Stomach smooth muscle (tissue), 2 donors: ENCODE results near the gene CEP70.
"Not testable (repeated sequence)": the region's sequence is repeated elsewhere in the genome, so short reads cannot be mapped to it uniquely, and the experiment has no call there.

Source experiments
- H3K27ac ChIP-seq: one replicate; pipeline ENCODE4 v1.7.0; 2013; ENCODE audit warnings: mild to moderate bottlenecking, low read length, inconsistent platforms
- H3K27me3 ChIP-seq, 2 donors: one replicate each; pipeline ENCODE4 v1.7.0; 2013; ENCODE audit warnings: low read length in 2 of 2; ENCODE audit not compliant: insufficient read depth in 2 of 2, control insufficient read depth in 1 of 2
- H3K36me3 ChIP-seq, 2 donors: one replicate each; pipeline ENCODE4 v1.7.0; 2013; ENCODE audit warnings: low read length in 2 of 2; ENCODE audit not compliant: control insufficient read depth in 2 of 2, insufficient read depth in 2 of 2
- H3K4me1 ChIP-seq: one replicate; pipeline ENCODE4 v1.7.0; 2013; ENCODE audit warnings: low read length; ENCODE audit not compliant: control insufficient read depth, insufficient read depth
- H3K4me3 ChIP-seq, 2 donors: one replicate each; pipeline ENCODE4 v1.7.0; 2013; ENCODE audit warnings: low read length in 2 of 2
- H3K9ac ChIP-seq, 2 donors: one replicate each; pipeline ENCODE4 v1.7.0; 2013; ENCODE audit warnings: low read length in 2 of 2, mild to moderate bottlenecking in 1 of 2
- H3K9me3 ChIP-seq, 2 donors: one replicate each; pipeline ENCODE4 v1.7.0; 2013; ENCODE audit warnings: low read length in 2 of 2; ENCODE audit not compliant: control insufficient read depth in 2 of 2
- donor health status: healthy.
- donor health status: Pancreatic carcinoma.

Gene CEP70

GRCh38 chr3:138511945-138512344 is 82.1 kb downstream of the CEP70 start:
- Histone ChIP-seq H3K4me3 (no peak overlapping the region), H3K4me1 (no peaks in the 10 kb centered on the region), H3K9me3 (no peaks in the 10 kb centered on the region), H3K9ac (no peak overlapping the region), H3K27me3 (no peaks in the 10 kb centered on the region), H3K36me3 (peaks cover 0 to 2% of the 10 kb centered on the region in 2 donors), H3K27ac (no peak overlapping the region)

- Histone ChIP-seq H3K9me3 (no peaks in the 10 kb centered on the region), H3K27me3 (no peaks in the 10 kb centered on the region), H3K9ac (no peak overlapping the region), H3K4me1 (no peaks in the 10 kb centered on the region), H3K4me3 (no peak overlapping the region), H3K36me3 (peaks cover 0 to 2% of the 10 kb centered on the region in 2 donors), H3K27ac (no peak overlapping the region)
These were observed 84.5 kb downstream of the CEP70 start for GRCh38 chr3:138509586-138509985.

- no peak overlapping the region for H3K9ac ChIP-seq
- H3K4me1 ChIP-seq: no peaks in the 10 kb centered on the region
- no peaks in the 10 kb centered on the region for H3K9me3 ChIP-seq
- peaks cover 2% of the 10 kb centered on the region in 2 donors for H3K36me3 ChIP-seq
- H3K27ac ChIP-seq: no peak overlapping the region
- no peaks in the 10 kb centered on the region for H3K27me3 ChIP-seq
- no peak overlapping the region for H3K4me3 ChIP-seq
These were observed 86.5 kb downstream of the CEP70 start for GRCh38 chr3:138507524-138507923.

- H3K27ac ChIP-seq: no peak overlapping the region
- no peaks in the 10 kb centered on the region for H3K27me3 ChIP-seq
- H3K4me3 ChIP-seq: no peak overlapping the region
- no peak overlapping the region for H3K9ac ChIP-seq
- peaks cover 7 to 9% of the 10 kb centered on the region in 2 donors for H3K36me3 ChIP-seq
- no peaks in the 10 kb centered on the region for H3K9me3 ChIP-seq
- H3K4me1 ChIP-seq: no peaks in the 10 kb centered on the region
These were observed 95.1 kb downstream of the CEP70 start for GRCh38 chr3:138498991-138499390.

- Histone ChIP-seq H3K27ac (no peak overlapping the region), H3K27me3 (no peaks in the 10 kb centered on the region), H3K36me3 (peaks cover 7 to 9% of the 10 kb centered on the region in 2 donors), H3K9me3 (no peaks in the 10 kb centered on the region), H3K9ac (no peak overlapping the region), H3K4me1 (no peaks in the 10 kb centered on the region), H3K4me3 (no peak overlapping the region)
These were observed 96.2 kb downstream of the CEP70 start for GRCh38 chr3:138497851-138498250.

- Histone ChIP-seq H3K4me3 (no peak overlapping the region), H3K36me3 (peaks cover 7 to 11% of the 10 kb centered on the region in 2 donors), H3K27me3 (no peaks in the 10 kb centered on the region), H3K4me1 (no peaks in the 10 kb centered on the region), H3K9me3 (no peaks in the 10 kb centered on the region), H3K27ac (no peak overlapping the region), H3K9ac (no peak overlapping the region)
These were observed 97.0 kb downstream of the CEP70 start for GRCh38 chr3:138497021-138497420.

GRCh38 chr3:138496436-138496835 is 97.6 kb downstream of the CEP70 start:
- Histone ChIP-seq H3K9ac (no peak overlapping the region), H3K9me3 (no peaks in the 10 kb centered on the region), H3K36me3 (peaks cover 7 to 11% of the 10 kb centered on the region in 2 donors), H3K4me3 (no peak overlapping the region), H3K4me1 (no peaks in the 10 kb centered on the region), H3K27ac (no peak overlapping the region), H3K27me3 (no peaks in the 10 kb centered on the region)

GRCh38 chr3:138495638-138496037 is 98.4 kb downstream of the CEP70 start:
- H3K36me3 ChIP-seq: peaks cover 7 to 11% of the 10 kb centered on the region in 2 donors
- not testable (repeated sequence) for H3K27ac ChIP-seq, H3K27me3 ChIP-seq, H3K9ac ChIP-seq, H3K4me1 ChIP-seq, H3K4me3 ChIP-seq, H3K9me3 ChIP-seq

GRCh38 chr3:138494607-138494929 is 99.5 kb downstream of the CEP70 start:
- no peak overlapping the region for H3K27ac ChIP-seq
- peaks cover 3 to 9% of the 10 kb centered on the region in 2 donors for H3K36me3 ChIP-seq
- no peak overlapping the region for H3K4me3 ChIP-seq

GRCh38 chr3:138493804-138494606 is 100.1 kb downstream of the CEP70 start:
- Histone ChIP-seq H3K4me3 (no peak overlapping the region), H3K9me3 (no peaks in the 10 kb centered on the region), H3K36me3 (peaks cover 0 to 7% of the 10 kb centered on the region in 2 donors), H3K4me1 (no peaks in the 10 kb centered on the region), H3K27ac (no peak overlapping the region), H3K27me3 (no peaks in the 10 kb centered on the region), H3K9ac (no peak overlapping the region)

More at GRCh38 chr3:138494607-138494929, 99.5 kb downstream of the CEP70 start:
- Histone ChIP-seq H3K9ac (no peak overlapping the region), H3K4me1 (no peaks in the 10 kb centered on the region), H3K27me3 (no peaks in the 10 kb centered on the region), H3K9me3 (no peaks in the 10 kb centered on the region)

- no peak overlapping the region for H3K9ac ChIP-seq
- H3K27me3 ChIP-seq: no peaks in the 10 kb centered on the region
These were observed 100.9 kb downstream of the CEP70 start for GRCh38 chr3:138492980-138493675.

More at GRCh38 chr3:138492980-138493675, 100.9 kb downstream of the CEP70 start:
- no peaks in the 10 kb centered on the region for H3K9me3 ChIP-seq
- no peak overlapping the region for H3K4me3 ChIP-seq
- peaks cover 0 to 7% of the 10 kb centered on the region in 2 donors for H3K36me3 ChIP-seq
- no peaks in the 10 kb centered on the region for H3K4me1 ChIP-seq
- no peak overlapping the region for H3K27ac ChIP-seq
